Body of pancreas (tissue), 4 donors: ENCODE measurements around the gene RNF128.

Experiments
- CTCF ChIP-seq, 7 experiments: fragments of 450-650 bp in 4 of 7; fragments of 200-600 bp in 3 of 7; sonication (generic) in 3 of 7; IDR thresholded peaks; one replicate each; pipeline ENCODE4 v1.5.1; 2016 to 2019; ENCODE audit warnings: antibody characterized with exemption in 7 of 7
- POLR2A ChIP-seq, 3 donors: fragments of 450-650 bp; IDR thresholded peaks; one replicate each; pipeline ENCODE4 v1.6.1; 2016; ENCODE audit warnings: antibody characterized with exemption in 3 of 3, mild to moderate bottlenecking in 2 of 3

GRCh38 chrX:106780664-106781377 lies 54.3 kb downstream of the RNF128 start:
- TF ChIP-seq CTCF (IDR thresholded peaks at IDR 0.05) = no peak
- TF ChIP-seq POLR2A (IDR thresholded peaks at IDR 0.05) = no peak
